ENCODE measurements around the gene SLC1A2.

SLC1A2 gene

DNA sequence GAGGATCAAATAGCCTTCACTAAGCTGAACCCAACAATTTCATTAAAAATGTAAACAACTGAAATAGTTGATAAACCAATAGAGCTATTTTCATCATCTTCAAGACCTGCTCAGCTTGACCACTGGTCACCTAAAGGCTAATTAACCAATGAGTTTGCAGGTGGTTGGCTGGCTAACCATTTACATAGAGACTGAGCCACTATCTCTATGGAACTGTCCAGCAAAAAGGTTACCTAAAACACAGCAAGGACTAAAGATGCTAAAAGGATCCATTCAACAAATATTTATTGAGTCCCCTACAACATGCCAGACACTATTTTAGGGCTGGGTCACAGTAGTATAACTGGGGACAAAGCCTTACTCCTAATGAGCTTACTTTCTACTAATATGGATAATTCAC lies 156.6 kb downstream of the SLC1A2 start:
- no peak for DNase-seq

GRCh38 chr11:35262056-35262455 lies 157.3 kb downstream of the SLC1A2 start:
- no peak for DNase-seq

- DNase-seq, result no peak
These were observed 158.2 kb downstream of the SLC1A2 start for GRCh38 chr11:35261197-35261596.

GRCh38 chr11:35260342-35260985 lies 158.9 kb downstream of the SLC1A2 start:
- DNase-seq, result no peak

- no peak for DNase-seq
These were observed 159.8 kb downstream of the SLC1A2 start for GRCh38 chr11:35259529-35259928.

DNA sequence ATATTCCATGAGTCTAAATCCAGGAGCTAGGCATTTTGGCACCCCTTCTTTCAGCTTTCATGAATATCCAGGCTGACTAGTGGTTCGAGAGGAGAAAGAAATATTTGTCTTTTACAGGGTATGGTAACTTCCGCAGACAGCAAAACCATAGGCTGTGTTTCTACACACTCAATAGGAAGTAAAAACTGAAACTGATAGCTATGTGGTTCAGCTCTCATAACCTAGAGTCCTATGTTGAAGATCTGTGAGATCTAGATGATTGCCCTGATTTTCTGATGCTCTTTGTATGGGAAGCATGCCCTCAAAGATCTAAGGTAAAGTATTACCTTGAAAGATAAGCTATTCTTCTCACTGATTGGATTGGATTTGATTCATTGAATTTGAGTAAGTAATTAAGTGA lies 162.1 kb downstream of the SLC1A2 start:
- no peak for DNase-seq

GRCh38 chr11:35256296-35256695 lies 163.1 kb downstream of the SLC1A2 start:
- DNase-seq, result no peak

DNA sequence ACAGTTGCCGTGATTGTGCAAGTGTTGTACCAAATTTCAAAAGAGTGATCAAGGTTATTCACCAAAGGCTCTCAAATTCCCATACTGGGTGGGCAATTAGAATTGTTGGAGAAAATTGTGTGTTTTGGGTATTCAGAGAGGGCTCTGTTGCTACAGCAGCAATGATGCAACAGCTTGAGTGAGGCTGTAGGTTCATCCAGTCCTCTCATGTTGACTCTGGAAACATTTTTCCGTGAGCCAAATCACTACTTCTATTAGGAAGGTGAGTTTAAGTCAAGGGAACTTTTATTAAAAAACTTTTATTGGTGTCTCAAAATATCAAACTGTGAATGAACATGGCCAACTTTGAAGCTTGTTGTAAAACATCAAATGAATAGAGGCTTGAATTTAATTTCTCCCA lies 163.8 kb downstream of the SLC1A2 start:
- DNase-seq, result no peak

GRCh38 chr11:35253237-35253636 lies 166.1 kb downstream of the SLC1A2 start:
- no peak for DNase-seq

DNA sequence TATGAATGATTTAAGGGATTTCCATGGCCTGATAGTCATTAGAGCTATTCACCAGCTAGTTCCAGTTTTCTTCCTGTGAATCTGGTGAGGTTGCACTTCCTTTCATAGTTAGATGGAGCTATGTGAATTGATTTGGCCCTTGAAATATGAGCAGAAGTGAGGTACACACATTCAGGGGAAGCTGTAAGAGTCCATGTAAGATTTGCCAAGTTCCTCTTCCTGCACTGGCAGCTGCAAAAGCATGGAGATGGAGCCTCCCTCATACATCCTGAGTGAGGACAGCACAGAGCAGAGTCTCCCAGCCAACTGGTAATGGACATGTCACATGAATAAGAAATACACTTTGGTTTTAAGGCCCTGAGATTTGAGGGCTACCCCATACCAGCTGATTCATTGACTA lies 168.7 kb downstream of the SLC1A2 start:
- no peak for DNase-seq

- no peak for DNase-seq
These were observed 169.2 kb downstream of the SLC1A2 start for GRCh38 chr11:35250192-35250591.

DNA sequence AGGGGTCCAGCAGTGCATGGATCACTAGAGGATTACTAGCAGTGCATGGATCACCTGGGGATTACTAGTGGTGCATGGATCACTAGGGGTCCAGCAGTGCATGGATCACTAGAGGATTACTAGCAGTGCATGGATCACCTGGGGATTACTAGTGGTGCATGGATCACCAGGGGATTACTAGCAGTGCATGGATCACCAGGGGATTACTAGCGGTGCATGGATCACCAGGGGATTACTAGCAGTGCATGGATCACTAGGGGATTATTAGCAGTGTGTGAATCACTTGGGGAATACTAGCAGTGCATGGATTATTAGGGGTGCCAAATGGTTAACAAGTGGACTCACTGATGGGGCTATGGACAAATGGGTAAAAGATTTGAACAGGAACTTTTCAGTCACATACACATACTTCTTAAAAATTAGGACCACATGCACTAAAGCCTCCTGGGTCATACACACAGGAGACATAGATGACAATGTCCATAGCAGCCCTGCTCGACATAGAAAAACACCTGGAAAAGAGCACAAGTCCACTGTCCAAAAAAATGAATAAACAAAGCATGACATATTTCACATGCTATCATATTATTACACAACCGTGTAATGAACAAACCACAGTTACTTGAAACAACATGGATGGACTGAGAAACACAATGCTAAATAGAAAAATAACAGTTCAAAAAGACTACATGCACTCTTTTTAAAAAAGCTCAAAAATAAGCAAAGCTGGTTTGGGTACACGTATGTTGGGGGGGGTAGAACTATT lies 170.6 kb downstream of the SLC1A2 start:
- DNase-seq, result no peak

GRCh38 chr11:35247863-35248262 lies 171.5 kb downstream of the SLC1A2 start:
- DNase-seq, result no peak

DNA sequence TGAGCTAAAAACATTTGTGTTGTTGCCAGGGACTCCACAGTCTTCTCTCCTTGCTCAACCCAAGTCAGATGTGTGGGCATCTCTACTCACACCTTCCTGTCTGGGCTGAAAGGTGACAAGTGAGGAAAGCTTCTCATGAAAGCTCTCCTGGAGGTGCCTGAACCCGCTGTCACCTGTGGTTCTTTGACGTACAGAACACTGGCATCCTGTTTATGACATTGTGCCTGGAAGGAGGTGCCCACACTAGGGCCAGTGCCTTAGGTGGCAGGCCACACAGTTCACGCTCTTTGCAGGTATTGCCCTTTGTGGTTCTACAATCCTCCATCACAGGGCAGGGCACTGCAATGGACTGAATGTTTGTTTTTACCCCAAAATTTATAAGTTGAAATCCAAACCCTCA lies 171.9 kb downstream of the SLC1A2 start:
- DNase-seq, result peak; percentile 49

DNA sequence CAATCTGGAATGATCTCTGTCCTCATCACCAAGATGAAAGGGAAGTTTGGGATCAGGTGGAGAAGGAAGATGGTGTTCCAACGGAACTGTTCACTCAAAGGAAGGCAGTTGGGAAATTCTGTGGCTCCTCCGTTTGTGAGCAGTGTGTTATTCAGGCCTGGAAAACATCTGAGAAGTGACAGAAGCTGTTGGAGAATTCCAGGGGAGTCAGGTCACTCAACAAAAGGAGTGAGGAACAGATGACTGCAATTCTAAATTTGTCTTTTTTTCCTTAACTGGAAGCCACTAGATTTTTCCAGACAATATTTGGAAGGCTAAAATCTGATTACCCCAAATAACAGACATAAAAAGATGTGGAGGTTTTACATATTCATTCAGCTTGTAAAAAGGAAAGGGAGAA lies 172.6 kb downstream of the SLC1A2 start:
- no peak for DNase-seq

- DNase-seq, result no peak
These were observed 173.6 kb downstream of the SLC1A2 start for GRCh38 chr11:35245786-35246185.

DNA sequence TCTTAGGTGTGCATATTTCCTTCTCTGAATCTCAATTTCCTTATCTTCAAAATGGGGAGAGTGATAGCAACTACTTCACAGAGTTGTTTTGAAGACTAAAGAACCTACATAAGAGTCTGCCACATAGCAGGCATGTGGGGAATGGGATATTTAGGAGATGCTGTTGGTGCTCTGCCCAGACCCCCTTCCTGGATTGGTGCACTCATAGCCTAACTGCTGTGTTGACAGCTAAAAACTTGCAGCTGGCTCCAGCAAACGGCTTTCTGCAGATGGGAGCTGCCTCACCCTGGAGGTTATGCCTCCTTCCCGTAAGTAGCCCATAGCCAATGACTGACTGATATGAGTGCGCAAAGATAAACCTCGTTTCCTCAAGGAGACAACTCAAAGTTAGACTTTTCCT lies 174.3 kb downstream of the SLC1A2 start:
- DNase-seq, result no peak

GRCh38 chr11:35243774-35244173 lies 175.6 kb downstream of the SLC1A2 start:
- no peak for DNase-seq

GRCh38 chr11:35242412-35243242 lies 176.7 kb downstream of the SLC1A2 start:
- DNase-seq, result no peak

DNA sequence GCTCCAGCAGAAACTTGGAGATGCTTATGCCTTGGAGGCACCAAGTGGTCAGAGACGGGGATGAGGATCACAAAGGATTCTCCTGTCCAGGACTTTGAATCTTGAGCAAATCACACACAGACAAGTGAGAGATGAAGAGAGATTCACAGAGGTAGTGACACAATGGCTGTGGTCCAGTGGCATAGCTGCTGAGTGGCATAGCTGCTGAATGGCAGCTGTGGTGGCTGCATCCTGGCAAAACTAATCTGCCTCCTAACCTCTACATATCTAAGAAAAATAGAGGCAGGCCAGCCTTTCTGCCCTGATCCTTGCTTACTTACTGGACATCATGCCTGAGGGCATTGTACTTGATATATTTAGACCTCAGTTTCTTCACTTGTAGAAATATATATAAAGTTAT lies 177.8 kb downstream of the SLC1A2 start:
- no peak for DNase-seq

- no peak for DNase-seq
These were observed 178.3 kb downstream of the SLC1A2 start for GRCh38 chr11:35241083-35241482.

DNA sequence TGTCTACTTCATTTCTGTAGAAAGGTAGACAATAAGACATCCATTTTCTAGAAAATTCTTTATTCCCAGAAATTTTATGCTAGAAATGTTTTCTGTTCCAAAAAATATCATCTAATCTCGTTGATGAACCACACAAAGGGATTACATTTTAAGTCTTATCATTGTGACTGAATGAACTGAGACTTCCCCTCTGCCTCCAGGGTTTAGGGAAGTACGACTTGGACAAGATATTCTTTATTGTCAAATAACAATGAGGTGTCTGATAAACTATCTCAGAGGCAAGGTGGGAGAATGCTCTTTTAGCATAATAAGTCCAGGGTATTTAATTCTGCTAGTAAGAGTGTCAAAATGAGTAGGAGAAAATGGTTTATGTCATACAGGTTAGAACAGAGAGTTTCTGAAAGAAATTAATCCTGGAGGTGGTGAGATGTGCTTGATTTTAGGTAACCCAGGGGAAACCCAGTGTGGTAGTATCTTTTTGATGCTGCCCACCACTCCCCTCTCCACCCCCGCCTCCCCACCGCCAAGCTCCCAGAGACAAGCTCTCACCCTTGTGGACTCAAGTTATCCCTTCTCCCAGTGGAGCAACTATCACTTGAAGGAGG lies 179.8 kb downstream of the SLC1A2 start:
- no peak for DNase-seq

DNA sequence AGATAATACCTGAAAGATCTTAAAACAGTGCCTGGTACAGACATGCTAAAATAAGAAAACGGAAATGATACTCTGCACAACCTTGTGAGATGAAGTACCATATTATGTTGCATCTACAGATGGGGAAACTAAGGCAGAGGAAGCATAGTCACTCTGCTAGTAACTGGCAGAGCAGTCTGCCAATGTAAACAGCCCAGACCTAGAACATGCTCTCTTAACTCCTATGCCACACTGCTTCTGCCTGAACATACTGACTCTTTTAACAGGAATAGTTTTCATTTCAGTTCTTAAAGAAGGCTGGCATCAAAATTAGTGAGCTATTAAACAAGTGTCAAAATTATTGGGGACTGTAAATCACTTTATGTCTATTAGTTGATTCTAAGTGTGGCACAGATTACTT lies 180.5 kb downstream of the SLC1A2 start:
- DNase-seq, result no peak

Measured in activated naive CD4-positive, alpha-beta T cell treated with Interleukin-2 at 50 U/mL for 16 hours (primary cell).